Measurements from ENCODE around the gene STK32B. TPM values are rescaled to one million over a fixed set of nuclear protein-coding genes. Genes with fewer than 3 reads are reported as not detected.

The STK32B gene
- total and polyA plus RNA-seq, 9 of the 15 experiments (the other 6 are each of a cell fraction or from before 2014, with no cell fraction given) = 0.03 to 0.20 (median 0.07) TPM; not detected in 2

- no peaks in the 10 kb centered on the region for H3K9me1 ChIP-seq (ENCODE audit: control insufficient read depth, insufficient read depth, low read length)
- WGBS (ENCODE audit: insufficient coverage, low coverage, missing lambda C conversion rate) = 0% methylated on average over 2 of the region's 2 CpGs
- no peaks in the 10 kb centered on the region for H3K36me3 ChIP-seq (ENCODE audit: control insufficient read depth, insufficient read depth, low read length)
- FAIRE-seq (no peak), DNase-seq (ENCODE audit: extremely low read depth in 1 of 4, low spot score in 3 of 4) (no peak), ATAC-seq (no peak)
- intact Hi-C loops (cut with micrococcal nuclease) (no loop called here), in situ Hi-C loops (cut with MboI) (no loop called here)
- no peak overlapping the region for H2AFZ ChIP-seq (ENCODE audit: low read depth, low read length)
- ChIA-PET CTCF (ENCODE audit: low intra/inter-chr PET ratio) (no interaction called here), POLR2A (no interaction called here)
- H3K79me2 ChIP-seq (ENCODE audit: control insufficient read depth, insufficient read depth, low read length) = no peaks in the 10 kb centered on the region
- H3K4me3 ChIP-seq = no peak overlapping the region
- H3K4me1 ChIP-seq (replicated peaks in 1 of 2; ENCODE audit: control insufficient read depth in 2 of 2, insufficient read depth in 2 of 2, low read length in 2 of 2) = no peaks in the 10 kb centered on the region
- H3K4me2 ChIP-seq (ENCODE audit: insufficient read depth, low read length) = no peak overlapping the region
- no peak overlapping the region for H3K9ac ChIP-seq (ENCODE audit: insufficient read depth in 1 of 2, low read depth in 2 of 2, low read length in 2 of 2)
- no peak overlapping the region for H3K27ac ChIP-seq (ENCODE audit: extremely low read depth, low read depth, low read length)
- TF ChIP-seq NCOA2 (IDR thresholded peaks at IDR 0.05; ENCODE audit: partially characterized antibody in 2 of 2) (no peak), IRF1 (CRISPR knock-in tag; IDR thresholded peaks at IDR 0.05; ENCODE audit: borderline replicate concordance) (no peak), SOX6 (IDR thresholded peaks at IDR 0.05) (no peak), ZFP1 (CRISPR knock-in tag; IDR thresholded peaks at IDR 0.05) (no peak), FIP1L1 (IDR thresholded peaks at IDR 0.05; ENCODE audit: low read depth, low read length, poor library complexity, severe bottlenecking) (no peak), SMAD3 (CRISPR knock-in tag; conservative IDR thresholded peaks at IDR 0.05) (no peak), DPF2 (IDR thresholded peaks at IDR 0.05) (no peak), RAD51 (IDR thresholded peaks at IDR 0.05; ENCODE audit: borderline replicate concordance, low read depth) (no peak), E4F1 (CRISPR knock-in tag; IDR thresholded peaks at IDR 0.05; ENCODE audit: borderline replicate concordance) (no peak), STAT5A (IDR thresholded peaks at IDR 0.05; ENCODE audit: borderline replicate concordance, low read length) (no peak), KDM2B (CRISPR knock-in tag; IDR thresholded peaks at IDR 0.05) (no peak), KDM5B (IDR thresholded peaks at IDR 0.05; ENCODE audit: insufficient replicate concordance, low read depth, low read length) (no peak), ETV6 (IDR thresholded peaks at IDR 0.05; ENCODE audit: borderline replicate concordance in 1 of 2, low read depth in 2 of 2, low read length in 1 of 2) (no peak), ETV6 (CRISPR knock-in tag; IDR thresholded peaks at IDR 0.05; ENCODE audit: borderline replicate concordance) (no peak), ZNF12 (CRISPR knock-in tag; IDR thresholded peaks at IDR 0.05) (no peak), ZNF830 (CRISPR knock-in tag; IDR thresholded peaks at IDR 0.05) (no peak), BRD4 (IDR thresholded peaks at IDR 0.05) (no peak)
- H3K27me3 ChIP-seq (ENCODE audit: control insufficient read depth in 2 of 2, insufficient read depth in 2 of 2, low read length in 2 of 2) = no peaks in the 10 kb centered on the region
- no peaks in the 10 kb centered on the region for H4K20me1 ChIP-seq (replicated peaks; ENCODE audit: control insufficient read depth, insufficient read depth, low read length)
- 0 out of 2 replicates have a peak, but pooled peaks cover 2% of the 10 kb centered on the region for H3K9me3 ChIP-seq (replicated peaks; ENCODE audit: control insufficient read depth, insufficient read depth, low read depth, low read length)
- no TSS peak for BruUV-seq (replicated peaks)
Measured at GRCh38 chr4:5322321-5322720, 271.0 kb downstream of the STK32B start.
